ENCODE results near the gene G2E3.

DNA sequence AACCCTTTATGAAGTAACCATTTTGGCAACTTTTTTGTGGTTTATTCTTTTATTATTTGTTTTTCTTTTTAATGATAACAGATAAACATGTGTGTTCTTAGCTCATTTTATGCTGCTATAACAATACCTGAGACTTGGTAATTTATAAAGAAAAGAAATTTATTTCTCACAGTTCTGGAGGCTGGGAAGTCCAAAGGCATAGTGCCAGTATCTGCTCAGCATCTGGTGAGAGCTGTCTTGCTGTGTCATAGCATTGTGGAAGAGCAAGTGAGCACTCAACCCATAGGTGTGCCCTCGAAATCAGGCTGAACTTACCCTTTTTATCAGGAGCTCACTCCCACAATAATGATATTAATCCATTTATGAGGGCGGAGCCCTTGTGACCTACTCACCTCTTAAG lies 55.2 kb downstream of the G2E3 start:
- TF ChIP-seq POLR2A (IDR thresholded peaks at IDR 0.05), result no peak
- TF ChIP-seq, protein P1, sequence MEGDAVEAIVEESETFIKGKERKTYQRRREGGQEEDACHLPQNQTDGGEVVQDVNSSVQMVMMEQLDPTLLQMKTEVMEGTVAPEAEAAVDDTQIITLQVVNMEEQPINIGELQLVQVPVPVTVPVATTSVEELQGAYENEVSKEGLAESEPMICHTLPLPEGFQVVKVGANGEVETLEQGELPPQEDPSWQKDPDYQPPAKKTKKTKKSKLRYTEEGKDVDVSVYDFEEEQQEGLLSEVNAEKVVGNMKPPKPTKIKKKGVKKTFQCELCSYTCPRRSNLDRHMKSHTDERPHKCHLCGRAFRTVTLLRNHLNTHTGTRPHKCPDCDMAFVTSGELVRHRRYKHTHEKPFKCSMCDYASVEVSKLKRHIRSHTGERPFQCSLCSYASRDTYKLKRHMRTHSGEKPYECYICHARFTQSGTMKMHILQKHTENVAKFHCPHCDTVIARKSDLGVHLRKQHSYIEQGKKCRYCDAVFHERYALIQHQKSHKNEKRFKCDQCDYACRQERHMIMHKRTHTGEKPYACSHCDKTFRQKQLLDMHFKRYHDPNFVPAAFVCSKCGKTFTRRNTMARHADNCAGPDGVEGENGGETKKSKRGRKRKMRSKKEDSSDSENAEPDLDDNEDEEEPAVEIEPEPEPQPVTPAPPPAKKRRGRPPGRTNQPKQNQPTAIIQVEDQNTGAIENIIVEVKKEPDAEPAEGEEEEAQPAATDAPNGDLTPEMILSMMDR (IDR thresholded peaks at IDR 0.05), result no peak
